PC-3 (cell line): Measurements from ENCODE around the gene CCSER2. TPM values are rescaled to one million over a fixed set of nuclear protein-coding genes. Genes with fewer than 3 reads are reported as not detected.

Source experiments
- ATAC-seq: fragments of 200-7000 bp; cut with Tn5 transposase; 2 replicates; pipeline ENCODE4 v1.9.1; 2020; ENCODE audit warnings: mild to moderate bottlenecking, moderate library complexity
- BruUV-seq: library from RNA; stranded (reverse); fragments of 400-500 nt; replicated peaks from 2 replicates; lab custom pipeline; 2021; lab: Mats Ljungman, UMichigan
- CTCF ChIA-PET: fragments of 300-600 bp; sonication (Branson Sonifier 250); formaldehyde crosslinking; loops from one replicate; lab custom pipeline; 2022; ENCODE audit warnings: antibody characterized with exemption; lab: Charles Lee
- POLR2A ChIA-PET: fragments of 300-600 bp; sonication (Branson Sonifier 250); formaldehyde crosslinking; loops from one replicate; lab custom pipeline; 2022; ENCODE audit warnings: antibody characterized with exemption; ENCODE audit not compliant: unreplicated experiment; lab: Charles Lee
- DNase-seq: peaks from one replicate; pipeline ENCODE4 v3.0.0-alpha.2; 2015
- H2AFZ ChIP-seq: fragments of 300-600 bp; sonication (generic); 2 replicates; pipeline ENCODE4 v1.6.0; 2016; ENCODE audit warnings: antibody characterized with exemption, low read length
- H3F3A ChIP-seq: fragments of 300-600 bp; sonication (generic); one replicate; pipeline ENCODE4 v1.6.0; 2017; ENCODE audit warnings: antibody characterized with exemption, low read length, control low read depth, mild to moderate bottlenecking; ENCODE audit not compliant: unreplicated experiment
- H3K27ac ChIP-seq: fragments of 300-600 bp; sonication (generic); 2 replicates; pipeline ENCODE4 v1.5.1; 2016; ENCODE audit warnings: mild to moderate bottlenecking, low read length
- H3K27me3 ChIP-seq: fragments of 300-600 bp; sonication (generic); 2 replicates; pipeline ENCODE4 v1.6.1; 2016; ENCODE audit warnings: low read length, mixed read lengths
- H3K36me3 ChIP-seq: fragments of 300-600 bp; sonication (generic); 2 replicates; pipeline ENCODE4 v1.6.1; 2016; ENCODE audit warnings: low read depth, mixed run types, low read length, mixed read lengths
- H3K4me1 ChIP-seq: fragments of 300-600 bp; sonication (generic); 2 replicates; pipeline ENCODE4 v1.5.1; 2016; ENCODE audit warnings: low read length; ENCODE audit not compliant: insufficient read depth
- H3K4me2 ChIP-seq: fragments of 300-600 bp; sonication (generic); 2 replicates; pipeline ENCODE4 v1.6.0; 2016; ENCODE audit warnings: low read length
- H3K4me3 ChIP-seq: fragments of 300-600 bp; sonication (generic); 2 replicates; pipeline ENCODE4 v1.5.1; 2016; ENCODE audit warnings: mild to moderate bottlenecking, low read length, mixed read lengths
- H3K79me2 ChIP-seq: fragments of 300-600 bp; sonication (generic); 2 replicates; pipeline ENCODE4 v1.6.1; 2017; ENCODE audit warnings: low read length, mixed read lengths
- H3K9ac ChIP-seq: fragments of 300-600 bp; sonication (generic); 2 replicates; pipeline ENCODE4 v1.6.0; 2016; ENCODE audit warnings: mild to moderate bottlenecking, low read length
- H3K9me2 ChIP-seq: fragments of 300-600 bp; sonication (generic); replicated peaks from 2 replicates; pipeline ENCODE4 v1.6.1; 2016; ENCODE audit warnings: mixed run types, low read length, mixed read lengths
- H3K9me3 ChIP-seq: fragments of 300-600 bp; sonication (generic); 2 replicates; pipeline ENCODE4 v1.6.1; 2016; ENCODE audit warnings: low read length, mixed read lengths
- H4K20me1 ChIP-seq: fragments of 300-600 bp; sonication (generic); 2 replicates; pipeline ENCODE4 v1.6.1; 2016; ENCODE audit warnings: low read length, mixed read lengths
- EZH2 ChIP-seq: fragments of 300-600 bp; sonication (generic); IDR thresholded peaks from one replicate; pipeline ENCODE4 v1.6.1; 2017; ENCODE audit warnings: antibody characterized with exemption, mild to moderate bottlenecking, low read length; ENCODE audit not compliant: unreplicated experiment
- EZH2phosphoT487 ChIP-seq: fragments of 300-600 bp; sonication (generic); IDR thresholded peaks from 2 replicates; pipeline ENCODE4 v1.6.1; 2018; ENCODE audit warnings: mild to moderate bottlenecking, antibody characterized with exemption, low read length, borderline replicate concordance
- intact Hi-C: fragments of 100-400 bp; cut with micrococcal nuclease; formaldehyde crosslinking; loops from 2 replicates; pipeline ENCODE4 v1.9.0; 2023
- total RNA-seq: library from RNA; depleted of rRNA; stranded (reverse); fragments of >200 nt; gene quantifications from 2 replicates; pipeline ENCODE4 v1.2.3, GENCODE V29; 2014
- TF ChIP-seq, protein P1 (sequence below): fragments of 300-600 bp; sonication (generic); conservative IDR thresholded peaks from 2 replicates; pipeline ENCODE4 v1.5.1; 2017; ENCODE audit warnings: antibody characterized with exemption, low read depth, mild to moderate bottlenecking, low read length

The CCSER2 gene
- total RNA-seq, 1 experiment from 2014 or later, result 10.2 TPM

DNA sequence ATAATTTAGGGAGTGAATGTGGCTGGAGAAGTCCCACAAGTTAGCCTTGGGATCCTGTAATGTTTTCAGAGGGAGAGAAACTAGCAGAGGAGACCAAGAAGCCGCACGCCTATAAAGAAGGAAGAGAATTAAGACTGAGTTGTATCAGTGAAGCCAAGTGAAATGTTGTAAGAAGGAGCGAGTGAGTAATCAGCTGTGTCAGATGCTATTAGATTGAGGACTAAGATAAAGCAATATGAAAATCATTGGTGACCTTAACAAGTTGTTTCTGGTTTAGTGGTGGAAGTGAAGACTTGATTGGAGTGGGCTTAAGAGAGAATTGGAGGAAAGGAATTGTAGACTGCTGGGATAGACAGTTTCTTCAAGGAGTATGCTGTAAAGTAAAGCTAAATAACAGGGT is 8.8 kb downstream of the CCSER2 start:
- CTCF ChIA-PET, result no interaction called here
- Histone ChIP-seq H3K4me1 (peaks cover 14% of the 10 kb centered on the region; the same call in 1 of the 2 replicates), H3K9ac (no peak overlapping the region), H3K27ac (no peak overlapping the region), H3K9me2 (no peaks in the 10 kb centered on the region), H2AFZ (no peak overlapping the region), H3K36me3 (no peaks in the 10 kb centered on the region), H4K20me1 (no peaks in the 10 kb centered on the region), H3K79me2 (peaks cover 65% of the 10 kb centered on the region), H3K4me2 (no peak overlapping the region), H3F3A (no peaks in the 10 kb centered on the region), H3K27me3 (no peaks in the 10 kb centered on the region), H3K4me3 (no peak overlapping the region), H3K9me3 (no peaks in the 10 kb centered on the region)
- POLR2A ChIA-PET, result no interaction called here
- intact Hi-C loops, result no loop called here
- no peak for ATAC-seq
- no TSS peak for BruUV-seq
- TF ChIP-seq, protein P1, sequence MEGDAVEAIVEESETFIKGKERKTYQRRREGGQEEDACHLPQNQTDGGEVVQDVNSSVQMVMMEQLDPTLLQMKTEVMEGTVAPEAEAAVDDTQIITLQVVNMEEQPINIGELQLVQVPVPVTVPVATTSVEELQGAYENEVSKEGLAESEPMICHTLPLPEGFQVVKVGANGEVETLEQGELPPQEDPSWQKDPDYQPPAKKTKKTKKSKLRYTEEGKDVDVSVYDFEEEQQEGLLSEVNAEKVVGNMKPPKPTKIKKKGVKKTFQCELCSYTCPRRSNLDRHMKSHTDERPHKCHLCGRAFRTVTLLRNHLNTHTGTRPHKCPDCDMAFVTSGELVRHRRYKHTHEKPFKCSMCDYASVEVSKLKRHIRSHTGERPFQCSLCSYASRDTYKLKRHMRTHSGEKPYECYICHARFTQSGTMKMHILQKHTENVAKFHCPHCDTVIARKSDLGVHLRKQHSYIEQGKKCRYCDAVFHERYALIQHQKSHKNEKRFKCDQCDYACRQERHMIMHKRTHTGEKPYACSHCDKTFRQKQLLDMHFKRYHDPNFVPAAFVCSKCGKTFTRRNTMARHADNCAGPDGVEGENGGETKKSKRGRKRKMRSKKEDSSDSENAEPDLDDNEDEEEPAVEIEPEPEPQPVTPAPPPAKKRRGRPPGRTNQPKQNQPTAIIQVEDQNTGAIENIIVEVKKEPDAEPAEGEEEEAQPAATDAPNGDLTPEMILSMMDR, result no peak
- TF ChIP-seq EZH2phosphoT487 (no peak), EZH2 (no peak)
- DNase-seq, result peak; percentile 20

DNA sequence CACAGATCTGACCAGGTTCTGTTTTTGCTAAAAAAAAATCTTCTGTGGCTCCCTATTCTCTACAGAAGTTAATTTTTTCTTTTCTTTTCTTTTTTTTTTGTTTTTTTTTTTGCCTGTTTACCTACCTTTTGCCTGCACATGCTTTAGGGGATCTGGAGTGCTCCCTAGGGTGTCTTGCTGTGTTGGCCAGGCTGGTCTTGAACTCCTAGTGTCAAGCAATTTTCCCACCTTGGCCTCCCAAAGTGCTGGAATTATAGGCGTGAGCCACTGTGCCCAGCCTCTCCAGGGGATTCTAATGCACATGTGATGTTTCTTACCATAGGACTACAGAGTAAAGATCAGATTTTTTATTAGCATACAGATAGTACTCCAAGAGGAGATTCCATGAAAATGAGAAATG is 10.6 kb downstream of the CCSER2 start:
- BruUV-seq, result no TSS peak
- no peaks in the 10 kb centered on the region for H3K36me3 ChIP-seq
- no peaks in the 10 kb centered on the region for H3F3A ChIP-seq
- no peak overlapping the region for H2AFZ ChIP-seq
- ChIA-PET POLR2A (no interaction called here), CTCF (no interaction called here)
- no peak overlapping the region for H3K9ac ChIP-seq
- peaks cover 54% of the 10 kb centered on the region for H3K79me2 ChIP-seq
- intact Hi-C loops, result no loop called here
- H3K27ac ChIP-seq, result no peak overlapping the region
- peaks cover 14% of the 10 kb centered on the region; the same call in 1 of the 2 replicates for H3K4me1 ChIP-seq
- no peaks in the 10 kb centered on the region for H4K20me1 ChIP-seq
- TF ChIP-seq EZH2phosphoT487 (no peak), EZH2 (no peak)
- TF ChIP-seq, protein P1, result no peak
- no peaks in the 10 kb centered on the region for H3K9me2 ChIP-seq
- H3K4me2 ChIP-seq, result no peak overlapping the region
- ATAC-seq, result no peak
- H3K27me3 ChIP-seq, result no peaks in the 10 kb centered on the region
- no peaks in the 10 kb centered on the region for H3K9me3 ChIP-seq
- no peak overlapping the region for H3K4me3 ChIP-seq
- DNase-seq, result no peak

DNA sequence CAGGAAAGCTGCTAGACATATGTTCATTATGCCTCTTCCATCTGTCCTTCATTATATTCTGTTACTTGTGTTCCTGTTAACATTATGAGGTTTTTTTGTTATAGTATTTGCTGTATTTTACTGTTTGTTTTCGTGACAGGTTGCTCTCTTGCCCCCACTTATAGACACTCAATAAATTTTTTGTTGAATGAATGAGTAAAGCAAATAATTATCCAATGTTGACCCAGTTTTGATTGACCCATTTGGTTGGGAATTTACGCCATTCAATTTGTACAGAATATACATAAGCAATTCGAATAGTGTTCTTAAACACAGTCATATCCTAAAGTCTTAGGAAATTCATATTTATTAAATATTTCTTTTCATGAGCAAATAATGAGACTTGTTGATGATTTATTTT is 11.8 kb downstream of the CCSER2 start:
- Histone ChIP-seq H3K4me2 (no peak overlapping the region), H3K4me3 (no peak overlapping the region), H4K20me1 (no peaks in the 10 kb centered on the region), H2AFZ (no peak overlapping the region), H3K36me3 (no peaks in the 10 kb centered on the region), H3K27me3 (no peaks in the 10 kb centered on the region), H3K27ac (no peak overlapping the region), H3K4me1 (peaks cover 14% of the 10 kb centered on the region; the same call in 1 of the 2 replicates), H3K79me2 (peaks cover 52% of the 10 kb centered on the region), H3K9me2 (no peaks in the 10 kb centered on the region), H3K9ac (no peak overlapping the region), H3F3A (no peaks in the 10 kb centered on the region), H3K9me3 (no peaks in the 10 kb centered on the region)
- no peak for ATAC-seq
- no peak for TF ChIP-seq EZH2phosphoT487
- no peak for DNase-seq
- POLR2A ChIA-PET, result no interaction called here
- CTCF ChIA-PET, result no interaction called here
- intact Hi-C loops, result no loop called here
- BruUV-seq, result no TSS peak
